ENCODE data around the gene PEPD. TPM values are rescaled to one million over a fixed set of nuclear protein-coding genes. Genes with fewer than 3 reads are reported as not detected.

Gene PEPD
- total RNA-seq, 2 experiments from 2014 or later: 23.5 to 26.2 TPM

DNA sequence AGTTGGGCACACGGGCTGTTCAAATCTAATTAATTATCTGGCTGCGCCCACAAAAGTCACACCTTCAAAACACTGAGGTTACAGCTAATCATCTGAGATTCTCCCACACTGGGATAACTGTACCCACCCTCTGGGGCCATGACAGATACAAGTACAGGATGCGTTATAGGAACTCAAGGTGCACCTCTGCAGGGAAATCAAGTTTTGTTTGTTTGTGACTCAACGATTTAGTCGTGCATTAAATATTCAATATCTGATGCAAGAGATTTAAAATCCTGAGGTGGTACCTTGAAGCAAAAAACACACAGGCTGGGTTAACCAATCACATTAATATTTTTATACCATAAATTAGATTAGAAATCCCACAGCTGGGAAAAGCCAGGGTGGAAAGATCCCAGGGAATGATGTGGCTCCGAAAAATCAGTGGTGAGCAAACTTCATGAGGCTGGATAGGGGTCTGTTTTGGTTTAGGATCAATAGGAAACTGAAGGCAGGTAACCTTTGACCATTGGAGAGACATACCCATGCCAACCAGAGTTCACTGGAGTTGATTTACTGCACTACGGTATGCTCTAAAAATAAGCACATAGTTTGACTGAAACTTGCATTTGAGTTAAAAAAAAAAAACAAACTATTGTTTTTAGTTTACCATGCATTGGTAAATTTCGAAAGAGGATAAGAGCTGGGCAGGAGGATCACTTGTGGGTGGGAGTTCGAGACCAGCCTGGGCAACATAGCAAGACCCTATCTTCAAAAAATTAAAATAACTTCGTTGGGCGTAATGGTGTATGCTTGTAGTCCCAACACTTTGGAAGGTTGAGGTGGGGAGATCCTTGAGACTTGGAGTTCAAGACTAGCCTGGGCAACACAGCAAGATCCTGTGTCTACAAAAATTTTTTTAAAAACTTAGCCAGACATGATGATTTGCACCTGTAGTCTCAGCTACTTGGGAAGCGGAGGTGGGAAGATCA lies 172.0 kb downstream of the PEPD start:
- Mint-ChIP-seq H3K9me3 (no peaks in the 10 kb centered on the region), H3K4me3 (no peak overlapping the region), H3K36me3 (no peaks in the 10 kb centered on the region), H3K27me3 (peaks cover 19% of the 10 kb centered on the region), H3K4me1 (no peaks in the 10 kb centered on the region), H3K27ac (no peak overlapping the region)
- no peak for DNase-seq
- ATAC-seq (ENCODE audit: low read depth): no peak
- POLR2A ChIA-PET: no interaction called here

DNA sequence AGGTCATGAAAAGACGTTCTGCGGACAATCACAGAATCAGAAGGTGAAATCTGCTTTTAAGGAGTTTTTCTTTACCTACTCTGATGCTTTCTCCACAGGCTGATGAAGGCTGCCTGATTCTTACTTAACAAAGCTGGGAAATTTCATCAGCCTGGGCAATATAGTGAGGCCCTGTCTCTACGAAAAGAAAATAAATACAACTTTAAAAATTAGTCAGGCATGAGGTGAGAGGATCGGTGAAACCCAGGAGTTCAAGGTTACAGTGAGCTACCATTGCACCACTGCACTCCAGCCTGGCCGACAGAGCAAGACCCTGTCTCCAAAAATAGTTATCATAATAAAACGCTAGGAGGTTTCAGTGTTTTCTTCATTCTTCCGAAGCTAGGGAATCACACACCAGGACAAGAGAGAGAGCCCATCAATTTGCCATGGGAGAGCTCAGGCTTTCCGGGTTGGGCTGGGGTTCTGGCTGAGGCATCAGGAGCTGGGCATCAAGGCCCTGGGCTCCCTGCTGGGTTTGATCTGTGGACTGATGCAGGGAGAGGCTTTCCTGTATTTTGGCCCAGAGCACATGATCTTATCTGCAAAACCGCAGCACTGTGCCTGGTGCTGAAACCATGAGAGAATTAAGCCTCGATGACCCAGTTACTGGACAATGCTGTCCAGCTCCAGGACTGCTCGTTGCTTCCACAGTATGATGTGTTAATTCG lies 173.1 kb downstream of the PEPD start:
- Mint-ChIP-seq H3K4me1 (no peaks in the 10 kb centered on the region), H3K9me3 (no peaks in the 10 kb centered on the region), H3K4me3 (no peak overlapping the region), H3K36me3 (no peaks in the 10 kb centered on the region), H3K27me3 (peaks cover 23% of the 10 kb centered on the region), H3K27ac (no peak overlapping the region)
- DNase-seq (no peak), ATAC-seq (ENCODE audit: low read depth) (no peak)
- POLR2A ChIA-PET: no interaction called here

DNA sequence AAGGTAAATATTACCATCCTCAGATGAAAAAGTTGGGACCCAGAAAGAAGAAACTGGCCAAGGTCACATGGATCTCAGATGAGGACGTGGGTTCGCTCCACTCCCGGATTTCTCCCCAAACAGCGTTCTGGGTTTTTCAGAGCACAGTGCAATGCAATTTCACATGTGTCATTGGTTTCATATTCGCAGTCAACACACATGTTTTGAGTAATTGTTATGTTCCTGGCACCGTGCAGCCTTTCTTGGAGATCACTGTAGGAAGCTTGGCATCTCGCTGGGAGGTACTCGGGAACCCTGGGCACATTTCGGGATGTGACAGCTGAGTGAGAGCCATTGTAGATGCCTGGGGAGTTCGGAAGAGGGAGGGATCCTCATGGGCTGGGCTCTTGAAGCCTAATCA lies 174.3 kb downstream of the PEPD start:
- peaks cover 27% of the 10 kb centered on the region for H3K27me3 Mint-ChIP-seq
- no peaks in the 10 kb centered on the region for H3K4me1 Mint-ChIP-seq
- no peaks in the 10 kb centered on the region for H3K9me3 Mint-ChIP-seq
- ATAC-seq (ENCODE audit: low read depth): no peak
- no peaks in the 10 kb centered on the region for H3K36me3 Mint-ChIP-seq
- no peak overlapping the region for H3K27ac Mint-ChIP-seq
- H3K4me3 Mint-ChIP-seq: no peak overlapping the region
- no peak for DNase-seq
- POLR2A ChIA-PET: no interaction called here

DNA sequence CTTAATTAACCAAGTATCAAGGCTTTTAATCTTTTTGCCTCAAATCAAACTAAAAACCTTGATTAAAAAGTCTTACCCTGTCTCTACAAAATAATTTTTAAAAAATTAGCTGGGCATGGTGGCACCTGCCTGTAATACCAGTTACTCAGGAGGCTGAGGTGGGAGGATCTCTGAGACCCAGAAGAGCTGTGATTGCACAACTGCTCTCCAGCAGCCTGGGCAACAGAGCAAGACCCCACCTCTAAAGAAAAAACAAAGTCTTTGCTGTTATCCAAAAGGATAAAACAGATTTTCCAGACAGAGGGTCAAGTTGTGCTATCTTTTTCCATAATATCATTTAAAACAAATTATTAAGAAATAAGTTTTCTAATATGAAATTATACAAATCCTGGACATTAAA lies 174.9 kb downstream of the PEPD start:
- Mint-ChIP-seq H3K4me3 (no peak overlapping the region), H3K27ac (no peak overlapping the region), H3K4me1 (no peaks in the 10 kb centered on the region), H3K27me3 (peaks cover 27% of the 10 kb centered on the region), H3K9me3 (no peaks in the 10 kb centered on the region), H3K36me3 (no peaks in the 10 kb centered on the region)
- POLR2A ChIA-PET: no interaction called here
- ATAC-seq (ENCODE audit: low read depth): no peak
- DNase-seq: no peak

DNA sequence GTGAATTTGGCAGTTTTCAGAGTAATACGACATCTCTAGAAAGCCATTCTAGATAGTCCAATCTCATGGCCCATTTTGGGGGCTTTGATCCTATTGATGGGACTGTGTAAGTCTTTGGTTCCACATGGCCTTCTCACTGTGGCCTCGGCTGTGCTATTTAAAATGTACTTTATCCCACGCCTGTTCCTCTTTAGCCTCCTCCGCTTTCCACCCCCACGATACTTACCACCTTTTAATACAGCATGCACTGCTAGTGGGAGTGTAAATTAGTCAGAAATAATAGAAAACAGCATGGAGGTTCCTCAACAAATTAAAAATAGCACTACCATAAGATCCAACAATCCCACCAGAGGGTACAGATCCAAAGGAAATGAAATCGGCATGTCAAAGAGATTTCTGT lies 176.4 kb downstream of the PEPD start:
- H3K36me3 Mint-ChIP-seq: no peaks in the 10 kb centered on the region
- DNase-seq (no peak), ATAC-seq (ENCODE audit: low read depth) (no peak)
- no peaks in the 10 kb centered on the region for H3K4me1 Mint-ChIP-seq
- no peak overlapping the region for H3K4me3 Mint-ChIP-seq
- no peak overlapping the region for H3K27ac Mint-ChIP-seq
- POLR2A ChIA-PET: no interaction called here
- H3K27me3 Mint-ChIP-seq: peaks cover 31% of the 10 kb centered on the region
- no peaks in the 10 kb centered on the region for H3K9me3 Mint-ChIP-seq

DNA sequence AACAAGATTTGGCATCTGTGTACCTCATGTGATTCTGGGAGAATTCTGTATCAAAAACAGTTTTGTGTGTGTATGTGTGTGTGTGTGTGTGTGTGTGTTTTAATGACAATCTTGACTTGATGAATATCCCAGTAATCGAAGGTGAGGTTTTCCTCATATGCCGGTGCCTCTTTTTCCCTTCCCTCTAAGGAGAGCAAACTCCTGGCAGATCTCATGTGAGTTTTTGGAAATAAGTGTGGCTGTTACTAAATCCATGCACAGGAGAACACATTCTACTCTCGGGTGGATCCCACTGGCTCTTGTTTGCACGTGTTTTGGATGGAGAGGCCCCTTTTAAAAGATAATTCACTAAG lies 177.0 kb downstream of the PEPD start:
- no peak for DNase-seq
- H3K9me3 Mint-ChIP-seq: no peaks in the 10 kb centered on the region
- no peak overlapping the region for H3K27ac Mint-ChIP-seq
- H3K4me3 Mint-ChIP-seq: no peak overlapping the region
- H3K27me3 Mint-ChIP-seq: peaks cover 36% of the 10 kb centered on the region
- H3K36me3 Mint-ChIP-seq: no peaks in the 10 kb centered on the region
- POLR2A ChIA-PET: no interaction called here
- ATAC-seq (ENCODE audit: low read depth): no peak
- no peaks in the 10 kb centered on the region for H3K4me1 Mint-ChIP-seq

DNA sequence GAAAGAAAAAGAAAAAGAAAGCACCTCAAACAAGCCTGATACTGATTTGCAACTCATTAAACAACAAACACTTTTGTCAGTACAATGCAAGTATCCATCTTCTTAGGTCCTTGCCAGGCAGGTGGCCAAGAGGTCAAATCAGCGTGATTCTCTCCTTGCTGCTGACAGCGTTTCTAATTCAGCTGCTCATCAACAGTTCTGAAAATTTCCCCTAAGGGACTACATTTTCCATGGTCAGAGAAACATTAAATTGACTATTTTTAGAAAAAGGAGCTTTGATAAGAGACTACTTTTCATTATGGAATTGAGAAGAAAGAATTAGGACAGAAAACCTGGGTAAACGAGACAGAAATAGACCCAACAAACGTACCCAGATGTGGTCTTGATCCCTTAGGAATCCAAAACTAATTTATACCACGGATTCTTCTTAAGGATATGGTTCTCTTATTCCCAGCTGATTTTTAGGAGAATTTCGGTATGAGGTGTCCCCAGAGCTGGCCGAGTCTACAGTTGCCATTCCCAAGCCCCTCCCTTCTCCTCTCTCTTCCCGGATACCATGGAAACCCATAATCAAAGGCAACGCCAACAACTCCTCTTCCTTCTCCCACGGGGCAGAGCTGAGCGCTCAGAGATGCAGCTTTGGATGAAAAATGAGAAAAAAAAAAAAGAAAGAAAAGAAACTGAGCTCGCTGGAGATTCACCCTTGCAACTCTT lies 177.6 kb downstream of the PEPD start:
- H3K4me3 Mint-ChIP-seq: no peak overlapping the region
- no peak for ATAC-seq (ENCODE audit: low read depth)
- POLR2A ChIA-PET: no interaction called here
- DNase-seq: no peak
- H3K9me3 Mint-ChIP-seq: no peaks in the 10 kb centered on the region
- peaks cover 35% of the 10 kb centered on the region for H3K27me3 Mint-ChIP-seq
- no peak overlapping the region for H3K27ac Mint-ChIP-seq
- no peaks in the 10 kb centered on the region for H3K4me1 Mint-ChIP-seq
- H3K36me3 Mint-ChIP-seq: no peaks in the 10 kb centered on the region

DNA sequence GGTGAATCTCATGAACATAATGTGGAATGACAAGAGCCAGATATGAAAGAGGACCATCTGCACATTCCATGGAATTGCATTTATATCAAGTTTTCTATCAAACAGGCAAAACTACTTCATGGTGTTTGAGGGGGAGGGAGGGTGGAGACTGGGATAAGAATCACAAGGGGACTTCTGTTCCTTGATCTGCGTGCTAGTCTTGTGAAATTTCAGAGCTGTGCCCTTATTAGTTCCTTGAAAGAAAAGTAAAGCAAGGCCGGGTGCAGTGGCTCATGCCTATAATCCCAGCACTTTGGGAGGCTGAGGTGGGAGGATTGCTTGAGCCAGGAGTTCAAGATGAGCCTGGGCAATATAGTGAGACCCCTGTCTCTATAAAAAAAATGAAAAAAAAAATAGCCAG lies 178.3 kb downstream of the PEPD start:
- Mint-ChIP-seq H3K4me1 (no peaks in the 10 kb centered on the region), H3K9me3 (no peaks in the 10 kb centered on the region), H3K27me3 (peaks cover 36% of the 10 kb centered on the region), H3K27ac (no peak overlapping the region), H3K4me3 (no peak overlapping the region), H3K36me3 (no peaks in the 10 kb centered on the region)
- no peak for ATAC-seq (ENCODE audit: low read depth)
- POLR2A ChIA-PET: no interaction called here
- no peak for DNase-seq

DNA sequence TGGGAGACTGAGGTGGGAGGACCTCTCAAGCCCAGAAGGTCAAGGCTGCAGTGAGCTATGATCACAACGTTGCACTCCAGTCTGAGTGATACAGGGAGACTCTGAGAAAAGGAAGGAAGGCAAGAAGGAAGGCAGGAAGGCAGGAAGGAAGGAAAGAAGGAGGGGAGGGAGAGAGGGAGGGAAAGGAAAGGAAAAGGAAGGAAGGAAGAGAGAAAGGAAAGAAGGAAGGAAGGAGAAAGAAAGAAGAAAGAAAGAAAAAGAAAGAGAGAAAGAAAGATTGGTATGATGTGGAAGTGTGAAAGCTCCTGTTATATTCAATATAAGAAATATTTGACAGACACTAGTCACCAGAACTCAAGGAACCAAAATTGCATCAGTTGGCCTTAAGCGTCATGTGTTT lies 180.6 kb downstream of the PEPD start:
- DNase-seq (no peak), ATAC-seq (ENCODE audit: low read depth) (no peak)
- POLR2A ChIA-PET: no interaction called here
- Mint-ChIP-seq H3K27ac (no peak overlapping the region), H3K4me3 (no peak overlapping the region), H3K4me1 (peaks cover 1% of the 10 kb centered on the region), H3K9me3 (no peaks in the 10 kb centered on the region), H3K27me3 (peaks cover 46% of the 10 kb centered on the region), H3K36me3 (no peaks in the 10 kb centered on the region)

DNA sequence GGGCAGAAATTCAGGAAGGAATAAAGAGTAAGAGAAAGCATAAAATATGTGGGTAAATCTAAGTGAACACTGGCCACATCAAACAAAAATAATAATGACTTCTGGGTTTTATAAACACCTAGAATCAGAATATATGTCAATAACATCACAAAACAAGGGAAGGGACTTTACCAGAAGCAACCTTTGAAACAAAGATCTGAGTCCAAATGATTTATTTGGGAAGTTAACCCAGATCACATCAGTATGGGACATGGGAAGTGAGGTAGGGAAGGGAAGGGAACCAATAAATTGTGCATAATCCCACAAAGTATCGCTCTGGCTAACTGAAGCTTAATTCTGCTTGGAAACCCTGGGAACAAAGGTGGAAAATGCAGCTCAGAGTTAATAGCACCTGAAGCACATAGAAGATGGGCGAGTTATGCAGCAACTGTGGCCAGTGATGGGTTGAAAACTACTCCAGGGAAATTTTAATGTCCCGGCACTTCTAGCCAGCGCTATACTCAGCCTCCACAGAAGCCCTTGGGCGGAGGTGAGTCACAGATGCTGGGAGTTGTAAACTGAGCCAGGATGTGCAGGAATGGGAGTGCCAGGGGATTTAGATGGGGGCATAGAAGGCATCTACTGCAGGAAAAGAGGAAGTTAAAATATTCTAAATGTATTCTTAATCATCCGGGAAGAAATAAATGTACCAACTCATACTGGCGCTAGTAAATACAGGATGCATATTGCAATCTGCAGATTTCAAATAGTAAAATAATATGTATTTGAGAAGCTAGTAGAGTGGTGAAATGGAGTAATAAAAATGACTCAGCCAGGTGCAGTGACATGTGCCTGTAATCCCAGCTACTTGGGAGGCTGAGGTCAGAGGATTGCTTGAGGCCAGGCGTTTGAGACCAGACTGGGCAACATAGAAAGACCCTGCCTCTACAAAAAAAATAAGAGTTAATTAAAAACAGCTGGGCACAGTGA lies 182.3 kb downstream of the PEPD start:
- DNase-seq (no peak), ATAC-seq (ENCODE audit: low read depth) (no peak)
- no peaks in the 10 kb centered on the region for H3K9me3 Mint-ChIP-seq
- H3K4me1 Mint-ChIP-seq: peaks cover 1% of the 10 kb centered on the region
- POLR2A ChIA-PET: no interaction called here
- H3K27me3 Mint-ChIP-seq: peaks cover 37% of the 10 kb centered on the region
- no peak overlapping the region for H3K27ac Mint-ChIP-seq
- H3K4me3 Mint-ChIP-seq: no peak overlapping the region
- H3K36me3 Mint-ChIP-seq: no peaks in the 10 kb centered on the region

All from activated naive CD8-positive, alpha-beta T cell treated with anti-CD3 and anti-CD28 coated beads, Interleukin-2, amount 10 ng/mL, durations not matched to agents 7 days and 5 days (primary cell).